HCT116 (cell line): Measurements from ENCODE around the gene CHRNB1.

Experiments
- EZH2 ChIP-seq: fragments of 200-600 bp; sonication (generic); IDR thresholded peaks from 2 replicates; pipeline ENCODE4 v1.6.1; 2017; ENCODE audit warnings: antibody characterized with exemption, mixed run types
- POLR2A ChIP-seq: IDR thresholded peaks from 2 replicates; pipeline ENCODE4 v1.7.0; 2011; ENCODE audit warnings: borderline replicate concordance; ENCODE audit not compliant: insufficient read depth, insufficient read length; ENCODE audit errors: extremely low read depth
- TCF7L2 ChIP-seq: IDR thresholded peaks from 2 replicates; pipeline ENCODE4 v1.7.0; 2011; ENCODE audit warnings: borderline replicate concordance, inconsistent platforms; ENCODE audit not compliant: insufficient read depth, insufficient read length; ENCODE audit errors: extremely low read depth
- TF ChIP-seq, protein P1 (sequence below), 3 experiments: fragments of 200-600 bp in 1 of 3; sonication (generic) in 1 of 3; IDR thresholded peaks in 2 of 3; conservative IDR thresholded peaks in 1 of 3; 2 replicates each; pipeline ENCODE4 v1.5.1; 2012 to 2017; ENCODE audit warnings: low read depth in 2 of 3, low read length in 2 of 3, antibody characterized with exemption in 1 of 3, borderline replicate concordance in 1 of 3, control low read depth in 1 of 3, mild to moderate bottlenecking in 1 of 3, mixed read lengths in 1 of 3, mixed run types in 1 of 3, moderate library complexity in 1 of 3; ENCODE audit not compliant: insufficient read depth in 1 of 3

DNA sequence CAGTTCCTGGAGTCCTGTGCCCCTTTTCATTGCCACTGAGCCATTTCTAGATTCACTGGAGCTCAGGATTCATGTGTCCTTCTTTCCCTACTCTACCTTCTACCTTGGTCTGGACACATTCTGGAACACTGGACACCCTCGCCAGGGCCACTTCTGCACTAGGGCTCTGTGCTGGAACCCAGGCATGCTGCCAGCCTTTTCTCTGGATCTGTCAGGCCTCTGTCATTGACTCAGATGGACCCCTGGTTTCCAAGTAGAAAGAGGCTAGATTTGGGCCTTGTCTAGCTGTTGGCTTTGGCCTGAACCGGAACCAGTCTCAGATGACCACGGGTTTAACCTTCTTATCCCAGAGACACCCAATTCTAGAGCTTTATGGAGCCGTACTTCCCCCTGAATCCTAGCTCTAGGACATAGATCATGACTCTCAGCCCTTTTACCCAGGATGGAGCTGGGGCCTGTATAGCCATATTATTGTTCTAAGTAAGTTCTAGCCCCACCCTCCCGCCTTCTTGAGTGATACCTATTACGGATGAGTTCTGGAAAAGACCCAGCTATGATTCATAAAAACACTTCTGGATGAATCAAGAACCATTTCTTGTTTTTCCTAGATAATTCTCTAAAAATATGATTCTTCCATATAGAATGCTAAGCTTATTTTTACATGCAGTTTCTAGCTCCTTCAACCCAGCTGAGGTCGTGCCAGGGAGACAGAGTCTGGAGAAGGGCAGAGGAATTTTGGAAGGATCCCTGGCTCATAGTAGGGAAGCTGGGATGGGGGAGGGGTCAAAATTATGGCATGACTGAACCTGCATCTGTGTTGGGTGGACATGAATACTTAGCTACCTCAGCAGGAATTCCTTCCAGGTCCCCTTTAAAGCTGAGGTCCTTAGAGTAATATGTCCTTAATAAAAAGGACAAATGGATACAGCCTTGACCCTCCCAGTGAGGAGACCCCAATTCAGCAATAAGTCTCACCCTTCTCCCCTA is 1.1 kb upstream of the CHRNB1 start:
- TF ChIP-seq, protein P1, sequence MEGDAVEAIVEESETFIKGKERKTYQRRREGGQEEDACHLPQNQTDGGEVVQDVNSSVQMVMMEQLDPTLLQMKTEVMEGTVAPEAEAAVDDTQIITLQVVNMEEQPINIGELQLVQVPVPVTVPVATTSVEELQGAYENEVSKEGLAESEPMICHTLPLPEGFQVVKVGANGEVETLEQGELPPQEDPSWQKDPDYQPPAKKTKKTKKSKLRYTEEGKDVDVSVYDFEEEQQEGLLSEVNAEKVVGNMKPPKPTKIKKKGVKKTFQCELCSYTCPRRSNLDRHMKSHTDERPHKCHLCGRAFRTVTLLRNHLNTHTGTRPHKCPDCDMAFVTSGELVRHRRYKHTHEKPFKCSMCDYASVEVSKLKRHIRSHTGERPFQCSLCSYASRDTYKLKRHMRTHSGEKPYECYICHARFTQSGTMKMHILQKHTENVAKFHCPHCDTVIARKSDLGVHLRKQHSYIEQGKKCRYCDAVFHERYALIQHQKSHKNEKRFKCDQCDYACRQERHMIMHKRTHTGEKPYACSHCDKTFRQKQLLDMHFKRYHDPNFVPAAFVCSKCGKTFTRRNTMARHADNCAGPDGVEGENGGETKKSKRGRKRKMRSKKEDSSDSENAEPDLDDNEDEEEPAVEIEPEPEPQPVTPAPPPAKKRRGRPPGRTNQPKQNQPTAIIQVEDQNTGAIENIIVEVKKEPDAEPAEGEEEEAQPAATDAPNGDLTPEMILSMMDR (IDR thresholded peaks at IDR 0.05 in 2 of 3, conservative IDR thresholded peaks at IDR 0.05 in 1 of 3; ENCODE audit: borderline replicate concordance in 1 of 3, insufficient read depth in 1 of 3, low read depth in 2 of 3, low read length in 2 of 3), result no peak
- TF ChIP-seq EZH2 (no peak), POLR2A (no peak), TCF7L2 (no peak)
